K562 (cell line): ENCODE data around the gene SPATA2. TPM values are rescaled to one million over a fixed set of nuclear protein-coding genes. Genes with fewer than 3 reads are reported as not detected.

Experiments
- ATAC-seq: fragments of 200-7000 bp; cut with Tn5 transposase; 3 replicates; pipeline ENCODE4 v1.9.1; 2020; ENCODE audit warnings: moderate library complexity
- BruUV-seq: library from RNA; stranded (reverse); fragments of 400-500 nt; replicated peaks from 2 replicates; lab custom pipeline; 2021; lab: Mats Ljungman, UMichigan
- CTCF ChIA-PET: fragments of 300-600 bp; formaldehyde crosslinking; extraction: SDS; loops from one replicate; lab custom pipeline; 2021; ENCODE audit warnings: low intra/inter-chr PET ratio; lab: Yijun Ruan, JAX
- POLR2A ChIA-PET: fragments of 300-600, 350-650 bp; sonication (Branson Sonifier 250); formaldehyde crosslinking; extraction: SDS; loops from one replicate; lab custom pipeline; 2021; ENCODE audit warnings: antibody characterized with exemption, inconsistent platforms; lab: Yijun Ruan, JAX
- DNase-seq, 4 experiments: peaks; one replicate each; pipeline versions ENCODE4 v3.0.0 to v3.0.0-alpha.2; 2011 to 2018; ENCODE audit warnings: low spot score in 3 of 4, mixed read lengths in 3 of 4; ENCODE audit errors: extremely low read depth in 1 of 4
- FAIRE-seq: peaks from 2 replicates; lab custom pipeline; 2011; peaks lifted over from hg19 to GRCh38; lab: Jason Lieb, UNC
- H2AFZ ChIP-seq: 2 replicates; pipeline ENCODE4 v1.6.0; 2011; ENCODE audit warnings: low read depth, low read length, control low read depth, inconsistent platforms
- H3K27ac ChIP-seq: fragments of 200-600 bp; 3 replicates; pipeline ENCODE4 v1.8.0; 2011; ENCODE audit warnings: low read depth, mild to moderate bottlenecking, control low read depth, inconsistent platforms, low read length, moderate library complexity, mixed read lengths; ENCODE audit errors: extremely low read depth
- H3K27me3 ChIP-seq, 2 experiments: fragments of 300-600 bp in 1 of 2; 2 replicates in 1 of 2; 3 replicates in 1 of 2; pipeline versions ENCODE4 v1.6.0 to v1.8.0; 2011; ENCODE audit warnings: inconsistent platforms in 2 of 2, low read length in 2 of 2, mild to moderate bottlenecking in 1 of 2, mixed read lengths in 1 of 2, moderate library complexity in 1 of 2; ENCODE audit not compliant: control insufficient read depth in 2 of 2, insufficient read depth in 2 of 2
- H3K36me3 ChIP-seq: fragments of 300-600 bp; 3 replicates; pipeline ENCODE4 v1.8.0; 2011; ENCODE audit warnings: mild to moderate bottlenecking, low read length, inconsistent platforms; ENCODE audit not compliant: control insufficient read depth, insufficient read depth
- H3K4me1 ChIP-seq, 2 experiments: fragments of 200-600 bp in 1 of 2; replicated peaks in 1 of 2; 2 replicates in 1 of 2; 3 replicates in 1 of 2; pipeline versions ENCODE4 v1.5.1 to v1.8.0; 2011; ENCODE audit warnings: inconsistent platforms in 2 of 2, low read length in 2 of 2, mild to moderate bottlenecking in 1 of 2, mixed read lengths in 1 of 2, moderate library complexity in 1 of 2; ENCODE audit not compliant: control insufficient read depth in 2 of 2, insufficient read depth in 2 of 2
- H3K4me2 ChIP-seq: 2 replicates; pipeline ENCODE4 v1.6.1; 2011; ENCODE audit warnings: low read length, control low read depth, inconsistent platforms, mixed read lengths; ENCODE audit not compliant: insufficient read depth
- H3K4me3 ChIP-seq: fragments of 200-600 bp; sonication (generic), shearing (Covaris generic); 2 replicates; pipeline ENCODE4 v1.5.1; 2016; ENCODE audit warnings: control low read depth, inconsistent platforms
- H3K79me2 ChIP-seq: fragments of 200-600 bp; 3 replicates; pipeline ENCODE4 v1.8.0; 2011; ENCODE audit warnings: low read length, inconsistent platforms; ENCODE audit not compliant: control insufficient read depth, insufficient read depth
- H3K9ac ChIP-seq, 2 experiments: 2 replicates each; pipeline versions ENCODE4 v1.6.0 to v1.6.1; 2011; ENCODE audit warnings: low read depth in 2 of 2, low read length in 2 of 2, control low read depth in 1 of 2, inconsistent platforms in 1 of 2, mild to moderate bottlenecking in 1 of 2, mixed read lengths in 1 of 2; ENCODE audit not compliant: insufficient read depth in 1 of 2
- H3K9me1 ChIP-seq: one replicate; pipeline ENCODE4 v1.6.0; 2011; ENCODE audit warnings: inconsistent platforms, mild to moderate bottlenecking, low read length, moderate library complexity; ENCODE audit not compliant: control insufficient read depth, insufficient read depth
- H3K9me3 ChIP-seq: replicated peaks from 2 replicates; pipeline ENCODE4 v1.5.1; 2011; ENCODE audit warnings: low read depth, low read length, inconsistent platforms; ENCODE audit not compliant: control insufficient read depth, insufficient read depth
- H4K20me1 ChIP-seq: replicated peaks from 2 replicates; pipeline ENCODE4 v1.6.1; 2011; ENCODE audit warnings: low read length, inconsistent platforms, mixed read lengths; ENCODE audit not compliant: control insufficient read depth, insufficient read depth
- BRF1 ChIP-seq: IDR thresholded peaks from 3 replicates; pipeline ENCODE4 v1.6.1; 2011; ENCODE audit warnings: borderline replicate concordance, mild to moderate bottlenecking; ENCODE audit not compliant: insufficient read length; ENCODE audit errors: extremely low read depth
- C11orf30 ChIP-seq: fragments of 450-650 bp; IDR thresholded peaks from 2 replicates; pipeline ENCODE4 v1.6.1; 2016; ENCODE audit warnings: low read depth, mild to moderate bottlenecking
- GABPA ChIP-seq: fragments of 200-800 bp; sonication (Bioruptor generic); conservative IDR thresholded peaks from 2 replicates; pipeline ENCODE4 v1.6.1; 2016; ENCODE audit warnings: low read depth, missing genetic modification characterization, missing compliant biosample characterization
- POLR2G ChIP-seq: fragments of 200-400 bp; formaldehyde crosslinking; IDR thresholded peaks from 2 replicates; pipeline ENCODE4 v1.6.1; 2017; ENCODE audit warnings: low read depth, mild to moderate bottlenecking, antibody characterized with exemption, low read length, moderate library complexity
- RBFOX2 ChIP-seq: fragments of 200-400 bp; formaldehyde crosslinking; IDR thresholded peaks from 2 replicates; pipeline ENCODE4 v1.6.1; 2017; ENCODE audit warnings: low read depth, mild to moderate bottlenecking, low read length, moderate library complexity
- ZNF280A ChIP-seq: fragments of 450-650 bp; IDR thresholded peaks from 2 replicates; pipeline ENCODE4 v1.6.1; 2018; ENCODE audit warnings: mild to moderate bottlenecking, low read depth; ENCODE audit not compliant: partially characterized antibody
- ZNF316 ChIP-seq: fragments of 450-650 bp; IDR thresholded peaks from 2 replicates; pipeline ENCODE4 v1.6.1; 2016
- whole genome bisulfite sequencing: fragments of 100-300 bp; shearing (Covaris generic); methylation state at CpG from one replicate; pipeline ENCODE4 v1.1.6; 2016; ENCODE audit warnings: low coverage, mixed read lengths; ENCODE audit not compliant: insufficient coverage; ENCODE audit errors: missing lambda C conversion rate; 5-methylcytosine and 5-hydroxymethylcytosine counted together
- in situ Hi-C: fragments of 300-500 bp; cut with MboI; formaldehyde crosslinking; loops from 4 replicates; pipeline ENCODE4 v1.15.0; 2018; ENCODE audit warnings: inconsistent platforms, mixed read lengths
- intact Hi-C: fragments of 100-400 bp; cut with micrococcal nuclease; formaldehyde crosslinking; loops from 2 replicates; pipeline ENCODE4 v1.14.2; 2022
- polyA plus RNA-seq, 8 experiments: library from polyadenylated mRNA; depleted of rRNA in 4 of 8; stranded (reverse) in 5 of 8; unstranded in 3 of 8; fragments of >200 nt; fragmentation: Nextera tagmentation in 2 of 8; fragmentation: Illumina TruSeq in 1 of 8; extraction: Ambion mirVana in 2 of 8; extraction: Trizol in 1 of 8; gene quantifications; 2 replicates each; pipeline versions ENCODE4 v1.2.1 to v1.2.3, GENCODE V29; 2011 to 2014; ENCODE audit warnings: inconsistent platforms in 1 of 8, missing spikeins in 1 of 8
- total RNA-seq, 7 experiments: library from RNA; depleted of rRNA in 6 of 7; stranded (reverse); fragments of >200 nt in 6 of 7; fragmentation: Illumina TruSeq in 2 of 7; extraction: Trizol in 2 of 7; gene quantifications; 2 replicates each; pipeline versions ENCODE4 v1.2.1 to v1.2.3, GENCODE V29; 2011 to 2021; ENCODE audit warnings: low replicate concordance in 1 of 7

The SPATA2 gene
- total and polyA plus RNA-seq, 9 of the 15 experiments (the other 6 are each of a cell fraction or from before 2014, with no cell fraction given) = 0.46 to 8.2 (median 2.7) TPM

- TF ChIP-seq ZNF316 = peak; percentile 33
- peak; percentile 43; the same call in 1 of the 2 replicates for TF ChIP-seq C11orf30
- TF ChIP-seq BRF1 = no peak
- POLR2A ChIA-PET = interaction anchor here (0.6 to 0.9 kb wide), 3 partner anchors 30 to 179 kb away, joined by 3 read pairs; partner anchors contain the start of gene RNF114
- WGBS = 90% methylated on average over 13 of the region's 15 CpGs
- Histone ChIP-seq H4K20me1 (peaks cover 3% of the 10 kb centered on the region; the same call in 1 of the 2 replicates), H3K9me3 (no peaks in the 10 kb centered on the region), H3K9me1 (no peaks in the 10 kb centered on the region), H3K79me2 (peaks cover 23% of the 10 kb centered on the region), H3K9ac (no peak overlapping the region), H3K27me3 (no peaks in the 10 kb centered on the region), H3K27ac (no peak overlapping the region), H3K4me2 (no peak overlapping the region), H3K36me3 (peaks cover 69% of the 10 kb centered on the region), H2AFZ (no peak overlapping the region), H3K4me3 (no peak overlapping the region), H3K4me1 (peaks cover 0 to 16% of the 10 kb centered on the region in 2 experiments; a peak in 2 of 5 replicates)
- CTCF ChIA-PET = no interaction called here
- intact Hi-C loops = no loop called here
- peak in 1 of 4 experiments; percentile 7 for DNase-seq
- no peak for ATAC-seq
- BruUV-seq = no TSS peak
- in situ Hi-C loops = no loop called here
- FAIRE-seq = no peak
Measured at GRCh38 chr20:49906615-49907154, 8.6 kb downstream of the SPATA2 start.

GRCh38 chr20:49906101-49906604 lies 9.2 kb downstream of the SPATA2 start:
- H3K27me3 ChIP-seq = no peaks in the 10 kb centered on the region
- 90% methylated on average over 20 of the region's 37 CpGs for WGBS
- H3K4me2 ChIP-seq = no peak overlapping the region
- POLR2A ChIA-PET = interaction anchor here (0.7 to 1.3 kb wide), 3 partner anchors 8 to 180 kb away, joined by 3 to 4 read pairs (median 3); no protein-coding TSS in a partner anchor
- H3K79me2 ChIP-seq = peaks cover 20% of the 10 kb centered on the region
- H4K20me1 ChIP-seq = peaks cover 3% of the 10 kb centered on the region; the same call in 1 of the 2 replicates
- intact Hi-C loops (no loop called here), in situ Hi-C loops (no loop called here)
- BruUV-seq = no TSS peak
- ATAC-seq (no peak), DNase-seq (peak in 2 of 4 experiments; percentile 21 to 37), FAIRE-seq (no peak)
- no peak overlapping the region for H3K4me3 ChIP-seq
- CTCF ChIA-PET = no interaction called here
- H3K9me1 ChIP-seq = no peaks in the 10 kb centered on the region
- peaks cover 0 to 16% of the 10 kb centered on the region in 2 experiments; a peak in 2 of 5 replicates for H3K4me1 ChIP-seq
- no peaks in the 10 kb centered on the region for H3K9me3 ChIP-seq
- no peak overlapping the region for H2AFZ ChIP-seq
- no peak overlapping the region; a peak in 1 of 4 replicates for H3K9ac ChIP-seq
- TF ChIP-seq POLR2G (peak; percentile 6; the same call in 1 of the 2 replicates), GABPA (tag) (no peak), ZNF280A (no peak), RBFOX2 (peak; percentile 19; the same call in 1 of the 2 replicates)
- H3K27ac ChIP-seq = no peak overlapping the region
- H3K36me3 ChIP-seq = peaks cover 68% of the 10 kb centered on the region
